Measurements from ENCODE around the gene ANKFN1.

ANKFN1 gene, protein sequence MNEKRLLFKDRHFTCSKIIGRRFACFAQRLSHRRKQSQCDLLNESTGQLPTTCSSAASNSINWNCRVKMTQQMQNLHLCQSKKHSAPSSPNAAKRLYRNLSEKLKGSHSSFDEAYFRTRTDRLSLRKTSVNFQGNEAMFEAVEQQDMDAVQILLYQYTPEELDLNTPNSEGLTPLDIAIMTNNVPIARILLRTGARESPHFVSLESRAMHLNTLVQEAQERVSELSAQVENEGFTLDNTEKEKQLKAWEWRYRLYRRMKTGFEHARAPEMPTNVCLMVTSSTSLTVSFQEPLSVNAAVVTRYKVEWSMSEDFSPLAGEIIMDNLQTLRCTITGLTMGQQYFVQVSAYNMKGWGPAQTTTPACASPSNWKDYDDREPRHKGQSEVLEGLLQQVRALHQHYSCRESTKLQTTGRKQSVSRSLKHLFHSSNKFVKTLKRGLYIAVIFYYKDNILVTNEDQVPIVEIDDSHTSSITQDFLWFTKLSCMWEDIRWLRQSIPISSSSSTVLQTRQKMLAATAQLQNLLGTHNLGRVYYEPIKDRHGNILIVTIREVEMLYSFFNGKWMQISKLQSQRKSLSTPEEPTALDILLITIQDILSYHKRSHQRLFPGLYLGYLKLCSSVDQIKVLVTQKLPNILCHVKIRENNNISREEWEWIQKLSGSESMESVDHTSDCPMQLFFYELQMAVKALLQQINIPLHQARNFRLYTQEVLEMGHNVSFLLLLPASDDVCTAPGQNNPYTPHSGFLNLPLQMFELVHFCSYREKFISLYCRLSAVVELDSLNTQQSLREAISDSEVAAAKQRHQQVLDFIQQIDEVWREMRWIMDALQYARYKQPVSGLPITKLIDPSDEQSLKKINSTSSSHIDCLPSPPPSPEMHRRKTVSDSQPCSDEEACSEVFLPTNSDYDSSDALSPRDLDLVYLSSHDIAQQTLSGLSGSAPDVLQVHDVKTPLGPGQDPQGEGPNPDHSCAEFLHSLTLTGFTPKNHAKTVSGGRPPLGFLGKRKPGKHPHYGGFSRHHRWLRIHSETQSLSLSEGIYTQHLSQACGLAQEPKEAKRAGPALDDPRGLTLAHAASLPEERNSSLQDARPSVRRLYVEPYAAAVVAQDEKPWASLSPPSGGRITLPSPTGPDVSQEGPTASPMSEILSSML

DNA sequence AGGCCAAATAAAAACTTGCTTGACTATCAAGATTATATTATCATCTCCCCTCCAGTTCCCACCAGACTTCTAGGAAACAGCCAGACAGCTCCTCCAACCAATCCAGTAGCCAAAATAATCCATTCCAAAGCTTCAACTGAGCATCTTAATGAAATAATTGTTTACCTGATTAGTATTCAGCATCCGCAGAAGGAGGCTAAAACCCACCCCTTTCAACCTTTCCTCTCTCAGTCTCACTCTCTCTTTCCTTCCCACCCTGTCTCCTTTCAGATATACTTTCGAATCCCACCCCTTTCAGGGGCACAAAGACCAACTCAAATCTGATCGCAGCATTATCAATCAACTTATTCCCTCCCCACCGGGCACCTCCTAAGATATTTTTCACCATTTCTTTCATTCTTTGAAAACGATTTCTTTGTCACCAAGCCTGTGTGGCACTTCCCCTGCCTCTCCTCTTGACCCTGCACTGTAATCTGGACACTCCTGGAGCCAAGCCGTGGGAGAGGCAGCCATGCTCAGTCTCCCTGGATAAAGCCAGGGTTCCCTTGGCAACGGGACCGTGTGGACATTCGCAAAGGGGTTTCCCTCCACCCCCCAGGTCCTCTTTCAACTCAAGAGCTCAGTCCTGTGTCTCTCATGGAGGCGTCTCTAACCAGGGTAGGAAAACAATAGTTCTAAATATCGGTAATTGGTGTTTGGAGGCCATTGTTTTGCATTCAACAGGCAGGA lies at the start of gene ANKFN1:
Gene ANKFN1 (plus strand): TSS at position 602 of the 729 bp plus-strand sequence. CDS start 59,193 bp downstream, outside the sequence.
- DNase-seq (ENCODE audit: low read depth in 3 of 3, low spot score in 1 of 3): no peak

DNA sequence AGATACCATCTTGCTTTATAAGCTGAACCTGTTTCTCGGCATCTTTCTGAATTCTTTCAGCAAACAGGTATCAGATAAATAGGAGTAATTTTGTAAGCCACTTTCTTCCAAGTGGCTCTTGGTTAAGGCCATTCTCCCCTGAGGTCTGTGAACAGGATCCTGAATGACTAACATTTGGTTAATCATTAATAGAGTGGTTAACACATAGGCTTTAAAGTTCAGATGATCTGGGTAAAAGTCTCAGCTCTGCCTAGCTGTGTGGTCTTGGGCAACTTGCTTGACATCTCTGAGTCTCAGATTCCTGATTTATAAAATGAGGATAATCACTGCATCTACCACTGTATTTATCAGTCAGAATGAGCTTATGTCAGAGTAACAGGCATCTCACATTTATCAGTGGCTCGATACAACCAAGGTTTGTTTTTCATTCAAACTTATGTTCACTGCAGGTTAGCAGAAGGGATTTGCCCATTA lies 44.4 kb upstream of the ANKFN1 start:
- DNase-seq (ENCODE audit: low read depth in 3 of 3, low spot score in 1 of 3): no peak

DNA sequence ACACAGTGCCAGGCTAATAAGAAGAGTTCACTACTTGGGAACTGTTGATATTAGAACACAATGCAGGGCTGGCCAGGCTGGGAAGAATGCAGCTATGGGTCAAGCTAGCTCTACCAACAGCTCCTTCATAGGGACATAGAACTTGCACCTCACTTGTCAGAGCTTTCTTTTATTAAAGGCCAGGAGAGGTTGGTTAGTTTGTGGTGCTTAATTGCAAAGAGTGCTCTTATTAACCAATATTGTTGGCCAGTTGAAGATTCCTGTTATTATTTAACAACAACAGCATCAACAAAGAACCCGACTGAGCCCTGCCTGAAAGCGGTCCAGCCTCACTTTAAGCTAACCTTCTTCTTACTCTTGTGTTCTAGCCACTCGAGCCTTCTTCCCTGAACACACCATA lies 43.4 kb upstream of the ANKFN1 start:
- no peak for DNase-seq (ENCODE audit: low read depth in 3 of 3, low spot score in 1 of 3)

DNA sequence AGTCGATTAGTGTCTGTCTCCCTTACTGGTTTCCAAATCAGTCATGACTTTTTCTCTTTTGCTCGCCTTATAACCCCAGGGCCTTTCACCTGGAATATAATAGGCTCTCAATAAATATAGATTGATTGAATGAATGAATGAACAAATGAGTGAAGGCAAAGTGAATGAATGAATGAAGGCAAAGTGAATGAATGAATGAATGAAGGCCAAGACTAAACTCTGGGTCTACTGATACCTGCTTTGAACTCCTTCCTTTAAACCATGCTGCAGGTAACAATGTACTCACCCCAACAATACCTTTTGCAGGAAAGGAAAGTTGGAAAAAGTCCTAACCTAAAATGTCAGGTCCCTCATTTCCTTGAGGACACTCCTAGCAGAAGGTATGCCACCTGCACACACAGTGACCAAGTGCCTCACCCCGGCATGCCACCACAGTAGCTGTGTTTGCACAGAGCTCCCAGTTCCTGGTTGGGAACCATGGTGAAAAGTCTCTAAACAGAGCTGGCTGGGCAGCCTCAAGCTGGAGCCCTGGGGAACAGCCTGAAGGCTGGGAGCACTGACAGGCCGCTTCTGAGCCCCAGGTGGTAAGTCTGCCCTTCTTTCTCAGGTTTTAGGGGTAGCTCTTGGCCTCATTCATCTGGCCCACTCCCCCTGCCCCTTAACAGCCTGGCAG lies 42.7 kb upstream of the ANKFN1 start:
- no peak for DNase-seq (ENCODE audit: low read depth in 3 of 3, low spot score in 1 of 3)

DNA sequence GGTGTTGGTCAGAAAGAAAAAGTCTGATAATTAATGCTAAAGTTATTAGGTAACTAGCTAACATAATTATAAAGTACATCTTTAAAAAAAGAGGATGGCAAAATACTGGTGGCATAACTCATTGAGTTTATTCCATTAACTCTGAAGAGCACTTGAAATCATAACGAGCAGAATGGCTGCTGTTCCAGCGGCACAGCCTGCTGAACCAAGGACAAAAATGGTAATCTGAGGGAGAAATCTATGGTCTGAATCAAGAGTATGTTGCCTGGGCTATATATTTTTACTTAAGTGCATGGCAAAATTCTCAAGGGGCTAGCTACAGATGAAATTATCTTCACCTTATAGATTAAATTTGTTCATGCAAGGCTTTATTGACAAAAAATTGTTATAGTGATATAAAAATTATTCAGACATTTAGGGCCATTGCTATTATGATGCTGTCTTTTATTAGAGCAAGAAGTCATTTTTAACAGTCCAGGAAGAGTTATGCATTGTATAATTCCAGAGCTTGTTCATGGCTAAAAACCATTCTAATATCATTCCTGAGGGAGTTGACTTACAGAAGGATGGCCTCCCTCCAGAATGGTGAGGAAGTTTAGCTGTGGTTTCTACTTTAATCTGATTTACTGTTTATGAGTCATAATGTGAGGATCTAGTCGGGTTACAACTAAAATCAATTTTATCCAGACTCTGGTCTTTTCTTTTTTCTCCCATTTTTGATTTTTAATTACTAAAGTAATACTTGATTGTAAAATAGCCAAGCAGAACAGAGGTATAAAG lies 41.4 kb upstream of the ANKFN1 start:
- no peak for DNase-seq (ENCODE audit: low read depth in 3 of 3, low spot score in 1 of 3)

DNA sequence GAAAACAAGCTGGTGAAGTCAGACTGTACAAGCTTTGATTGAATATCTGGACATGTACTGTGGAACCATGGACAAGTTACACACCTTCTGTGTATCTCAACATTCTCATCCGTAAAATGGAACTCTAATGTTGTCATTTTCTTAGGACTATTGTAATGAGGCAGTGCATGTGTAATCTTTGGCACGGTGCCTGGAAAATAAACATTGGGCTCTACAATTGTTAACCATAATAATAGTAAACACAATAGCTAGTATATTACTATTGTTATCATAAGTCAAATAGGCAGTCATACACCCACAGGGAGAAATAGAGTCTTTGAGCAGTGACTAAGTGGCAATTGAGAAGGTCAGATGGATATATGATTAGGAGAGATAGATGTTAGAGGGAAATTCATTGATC lies 39.8 kb upstream of the ANKFN1 start:
- no peak for DNase-seq (ENCODE audit: low read depth in 3 of 3, low spot score in 1 of 3)

DNA sequence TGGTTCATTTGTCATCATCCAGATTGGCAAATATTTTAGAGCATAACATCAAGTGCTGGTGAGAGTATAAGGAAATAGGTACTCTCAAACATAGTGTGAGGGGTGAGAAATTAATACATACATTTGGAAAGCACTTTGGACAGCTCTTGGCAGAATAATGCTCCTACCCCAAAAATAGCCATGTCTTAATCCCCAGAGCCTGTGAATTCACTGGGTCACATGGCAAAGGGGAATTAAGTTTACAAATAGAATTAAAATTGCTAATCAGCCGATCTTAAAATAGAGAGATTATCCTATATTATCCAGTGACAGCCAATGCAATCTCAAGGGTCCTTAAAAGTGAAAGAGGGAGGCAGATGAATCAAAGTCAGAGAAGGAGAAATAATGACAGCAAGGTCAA lies 38.8 kb upstream of the ANKFN1 start:
- no peak for DNase-seq (ENCODE audit: low read depth in 3 of 3, low spot score in 1 of 3)

DNA sequence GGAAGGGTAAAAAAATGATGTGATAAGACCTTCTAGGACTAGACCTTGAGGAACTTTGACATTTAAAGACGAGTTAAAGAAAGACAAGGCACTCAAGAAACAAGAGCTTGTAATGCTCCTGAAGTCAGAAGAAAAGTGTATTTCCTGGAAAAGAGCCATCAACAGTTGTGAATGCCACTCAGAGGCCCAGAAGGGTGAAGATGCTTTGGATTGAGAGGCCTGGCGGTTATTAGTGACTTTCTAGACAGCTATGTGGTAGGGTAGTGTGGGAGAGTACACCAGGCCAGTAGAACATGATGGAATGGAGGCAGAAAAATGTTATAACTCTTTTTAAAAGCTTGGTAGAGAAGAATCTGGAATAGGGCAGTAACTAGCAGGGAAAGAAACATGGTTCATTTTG lies 34.1 kb upstream of the ANKFN1 start:
- no peak for DNase-seq (ENCODE audit: low read depth in 3 of 3, low spot score in 1 of 3)

DNA sequence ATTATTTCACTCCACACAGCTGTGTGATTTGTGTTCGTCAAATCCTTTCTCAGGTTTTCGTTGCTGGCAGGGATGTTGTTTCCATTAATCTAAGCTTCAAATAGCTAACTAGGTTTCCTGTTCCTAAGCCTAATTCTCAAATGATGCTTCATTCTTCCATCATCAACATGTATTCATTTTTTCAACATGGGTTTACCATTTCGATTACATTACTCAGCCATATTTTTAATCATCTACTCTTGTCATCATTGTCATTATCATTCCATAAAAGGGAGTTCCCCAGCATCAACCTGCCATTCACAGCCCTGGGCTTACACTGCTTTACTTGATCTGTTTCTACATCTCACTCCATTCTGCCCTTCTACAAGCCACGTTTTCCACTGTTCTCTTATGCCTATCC lies 33.3 kb upstream of the ANKFN1 start:
- no peak for DNase-seq (ENCODE audit: low read depth in 3 of 3, low spot score in 1 of 3)

DNA sequence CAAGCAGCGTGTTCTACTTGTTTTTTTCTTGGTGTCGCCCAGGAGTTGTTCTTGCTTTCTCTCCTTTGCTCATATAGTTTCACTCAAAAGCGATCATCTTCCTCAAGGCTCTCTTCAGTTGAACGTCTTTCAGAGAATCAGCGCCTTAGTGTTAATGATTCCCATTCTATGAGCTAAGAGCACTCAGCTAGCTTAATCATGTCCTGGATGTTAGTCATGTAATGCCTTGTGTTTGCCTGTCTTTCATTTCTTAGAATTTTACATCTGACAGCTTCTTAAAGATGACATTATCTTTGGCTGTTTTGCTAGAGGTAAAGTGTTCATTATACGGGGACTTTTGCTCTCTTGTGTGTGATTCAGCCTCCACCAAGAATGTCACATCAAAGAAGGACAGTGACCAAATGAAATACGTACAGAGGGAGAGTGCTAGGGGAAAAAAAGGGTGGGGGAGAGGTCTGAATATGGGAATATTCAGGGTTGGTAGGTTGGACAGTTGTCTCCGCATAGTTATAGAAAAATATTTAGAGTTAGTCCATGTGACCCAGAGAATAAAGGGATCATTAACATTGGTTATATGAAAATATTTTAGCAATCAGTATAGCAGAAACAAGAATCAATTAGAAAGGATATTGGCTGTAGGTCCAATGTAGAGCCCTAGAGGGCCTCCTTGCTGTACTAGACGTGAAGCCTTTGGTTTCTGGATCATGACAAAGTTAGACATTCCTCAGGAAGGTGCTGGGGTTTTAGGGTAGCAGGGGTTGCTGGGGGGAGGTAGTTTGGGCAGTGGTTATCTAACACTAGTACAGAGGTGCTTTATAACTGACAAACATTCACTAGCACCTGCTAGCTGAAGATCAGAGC lies 31.9 kb upstream of the ANKFN1 start:
- no peak for DNase-seq (ENCODE audit: low read depth in 3 of 3, low spot score in 1 of 3)

DNA sequence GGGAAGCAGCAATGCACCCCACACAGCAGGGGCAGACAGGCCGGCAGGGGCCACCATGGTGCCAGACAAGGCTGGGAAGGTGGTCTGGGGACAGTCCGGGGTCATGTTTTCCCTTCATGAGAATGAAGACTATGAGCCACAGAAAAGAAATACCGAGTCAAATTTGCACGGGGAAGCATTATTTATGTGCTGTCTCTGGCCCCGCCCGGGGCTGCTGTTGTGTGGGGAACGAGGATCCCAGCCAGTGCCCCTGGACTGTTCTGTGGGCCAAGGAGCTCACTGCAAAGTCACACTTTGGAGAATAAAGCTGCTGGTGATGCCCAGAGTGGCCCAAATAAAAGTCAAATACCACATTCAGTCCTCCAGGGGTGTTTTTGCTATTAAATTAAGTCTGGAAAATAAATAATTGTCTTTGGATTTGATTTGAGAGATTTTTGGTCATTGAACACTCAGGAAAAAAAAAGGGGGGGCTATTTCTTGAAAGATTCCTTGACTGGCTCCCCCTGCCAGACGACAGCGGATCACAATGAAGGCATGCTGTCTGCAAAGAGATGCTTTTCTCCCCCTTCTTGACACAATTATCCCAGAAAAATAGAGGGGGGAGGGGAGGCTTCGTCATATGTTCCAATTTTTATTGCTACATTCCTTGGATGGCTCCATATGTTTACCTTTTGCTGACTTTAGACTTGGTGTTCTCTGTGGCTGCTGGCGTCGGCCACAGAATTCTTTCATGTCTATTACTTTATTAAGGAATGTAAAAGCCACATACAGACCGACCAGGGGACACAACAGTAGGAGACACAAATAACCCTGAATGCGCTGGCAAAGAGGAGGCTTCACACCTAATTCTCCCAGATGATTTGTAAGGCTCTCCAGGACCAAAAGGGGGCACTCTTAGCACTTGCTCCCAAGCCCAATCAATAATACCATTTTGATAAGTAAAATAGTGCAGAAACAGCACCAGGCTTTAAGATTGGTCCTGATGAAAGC lies 27.1 kb upstream of the ANKFN1 start:
- no peak for DNase-seq (ENCODE audit: low read depth in 3 of 3, low spot score in 1 of 3)

DNA sequence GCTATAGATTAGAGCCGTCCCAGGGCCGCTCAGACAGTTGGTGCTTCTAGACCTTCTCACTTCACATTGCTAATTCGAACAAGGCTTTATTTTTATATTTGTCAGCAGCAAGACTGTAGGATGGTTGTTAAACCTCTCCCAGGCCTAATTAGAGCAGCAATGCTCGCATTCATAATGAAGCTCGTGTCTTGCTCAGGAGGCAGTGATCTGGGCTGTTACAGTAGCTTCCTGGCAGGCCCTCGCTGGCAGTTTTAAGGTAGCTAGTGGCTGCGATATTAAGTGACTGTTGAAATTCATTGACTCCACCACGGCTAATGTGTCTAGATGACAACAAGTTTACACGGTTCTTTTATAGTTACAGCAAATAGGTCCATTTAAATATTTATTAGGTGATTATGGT lies 23.2 kb upstream of the ANKFN1 start:
- no peak for DNase-seq (ENCODE audit: low read depth in 3 of 3, low spot score in 1 of 3)

DNA sequence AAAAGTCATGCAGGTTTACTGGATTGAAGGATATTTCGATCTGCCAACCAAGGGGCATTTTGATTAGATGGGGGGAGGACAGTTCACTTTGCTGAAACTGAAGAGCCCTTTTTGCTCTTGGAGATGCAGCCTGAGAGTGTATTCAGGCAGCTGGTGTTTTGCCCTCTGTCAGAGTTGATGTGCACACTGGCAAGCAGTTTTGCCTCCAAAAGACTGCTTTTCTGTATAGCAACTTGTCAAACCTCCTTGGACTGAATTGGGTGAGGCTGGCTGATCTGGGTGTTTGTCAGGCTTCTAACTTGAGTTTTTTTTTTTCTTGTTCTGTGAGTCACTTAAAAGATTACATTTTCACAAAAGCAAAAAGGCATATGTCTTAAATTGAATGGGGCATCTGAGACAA lies 22.6 kb upstream of the ANKFN1 start:
- DNase-seq (ENCODE audit: low read depth in 3 of 3, low spot score in 1 of 3): no peak

DNA sequence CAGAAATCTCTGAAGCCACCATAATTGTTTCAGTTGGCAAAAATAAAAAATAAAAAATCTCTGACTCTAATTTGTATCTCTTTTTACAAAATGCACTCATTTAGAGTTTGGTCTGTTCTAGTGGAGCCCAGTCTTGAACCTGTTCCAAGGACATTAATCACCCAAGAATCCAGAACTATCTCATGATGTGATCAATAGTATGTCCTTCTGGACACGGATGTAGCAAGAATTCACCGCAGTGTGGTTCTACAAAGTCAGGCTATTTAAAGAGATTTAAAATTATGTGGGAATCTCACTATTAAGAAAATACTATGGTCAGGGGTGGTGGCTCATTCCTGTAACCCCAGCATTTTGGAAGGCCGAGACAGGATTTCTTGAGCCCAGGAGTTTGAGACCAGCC lies 21.8 kb upstream of the ANKFN1 start:
- no peak for DNase-seq (ENCODE audit: low read depth in 3 of 3, low spot score in 1 of 3)

DNA sequence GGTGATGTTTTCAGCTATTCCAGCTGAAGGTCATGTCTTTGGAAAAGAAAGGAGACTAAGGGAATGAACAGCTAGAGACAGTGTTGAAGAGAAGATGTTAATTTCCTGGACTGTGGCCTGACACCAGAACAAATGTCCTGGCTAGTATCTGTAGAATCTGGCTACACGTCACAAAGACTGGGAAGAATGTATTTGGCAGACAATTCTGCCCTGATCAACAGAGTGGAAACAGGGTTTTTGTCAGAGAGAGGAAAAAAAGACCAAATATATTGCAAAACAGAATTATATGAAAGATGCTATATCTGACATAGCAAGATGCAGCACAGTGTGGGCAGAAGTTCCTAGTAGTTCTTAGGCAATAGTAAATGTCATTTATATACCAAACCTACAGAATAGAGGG lies 17.0 kb upstream of the ANKFN1 start:
- no peak for DNase-seq (ENCODE audit: low read depth in 3 of 3, low spot score in 1 of 3)

DNA sequence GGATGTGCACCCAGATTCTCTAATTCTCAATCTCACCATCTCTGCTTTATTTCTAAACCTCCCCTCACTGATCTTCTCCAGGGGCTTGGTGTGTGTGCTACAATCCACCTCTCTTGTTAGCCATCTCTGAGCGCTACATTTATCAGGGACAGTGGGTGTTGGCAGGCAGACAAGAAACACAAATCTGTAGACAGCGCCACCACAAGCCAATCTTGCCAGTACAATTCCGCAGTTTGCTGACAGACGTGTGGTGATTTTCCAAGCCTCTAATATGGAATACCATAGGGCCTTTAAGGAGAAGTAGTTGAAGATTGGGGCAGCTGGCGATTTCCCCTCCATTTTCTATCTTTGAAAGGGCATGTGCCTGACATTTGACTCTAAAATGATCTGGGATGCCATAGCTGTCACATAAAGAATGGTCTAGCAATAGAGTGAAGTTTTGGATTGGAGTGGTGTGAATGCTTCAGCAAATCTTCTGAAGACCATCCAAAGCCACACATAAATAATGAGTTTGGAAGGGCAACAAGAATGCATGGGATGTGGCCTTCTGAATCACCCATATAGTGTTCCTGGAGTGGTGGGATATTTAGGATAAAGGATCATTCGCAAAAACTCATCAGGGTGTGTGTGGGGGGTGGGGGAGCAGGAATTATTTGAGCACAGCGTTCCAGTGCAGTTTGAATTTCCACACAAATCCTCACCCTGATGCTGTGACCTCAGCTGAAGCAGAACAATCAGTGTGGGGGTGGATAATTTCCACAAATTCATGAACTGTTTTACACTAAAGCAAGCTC lies 12.0 kb upstream of the ANKFN1 start:
- no peak for DNase-seq (ENCODE audit: low read depth in 3 of 3, low spot score in 1 of 3)

DNA sequence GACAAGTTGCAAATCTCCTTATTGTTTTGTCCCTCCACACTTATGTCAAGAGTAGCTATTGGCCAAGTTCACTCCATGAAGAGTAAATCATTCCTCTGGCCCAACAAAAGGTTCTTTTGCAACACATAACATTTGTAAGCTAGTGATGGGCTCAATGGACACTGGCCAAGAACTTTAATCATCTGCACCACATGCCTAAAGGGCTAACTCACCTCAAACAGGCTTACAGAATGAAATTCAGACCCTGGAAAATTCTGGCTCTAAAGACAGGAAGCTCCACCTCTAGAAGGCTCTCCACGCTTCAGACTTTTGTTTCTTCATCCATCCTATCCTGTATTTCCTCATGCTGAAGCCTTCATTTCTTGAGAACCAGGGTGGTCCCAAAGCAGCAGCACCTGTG lies 10.9 kb upstream of the ANKFN1 start:
- DNase-seq (ENCODE audit: low read depth in 3 of 3, low spot score in 1 of 3): no peak

Measured in stimulated activated CD4-positive, alpha-beta T cell treated with anti-CD3 and anti-CD28 coated beads, TNF-alpha, amount 100 ng/mL, for 1 hour (primary cell).